Measurements from ENCODE around the gene PDE6A. TPM values are rescaled to one million over a fixed set of nuclear protein-coding genes. Genes with fewer than 3 reads are reported as not detected.

Gene PDE6A
- total RNA-seq, 1 donor from 2014 or later, result not detected

GRCh38 chr5:149811453-149811852 is 133.1 kb downstream of the PDE6A start:
- Mint-ChIP-seq H3K9me3 (no peaks in the 10 kb centered on the region), H3K27me3 (no peaks in the 10 kb centered on the region), H3K27ac (no peak overlapping the region), H3K4me1 (no peaks in the 10 kb centered on the region), H3K4me3 (no peak overlapping the region), H3K36me3 (ENCODE audit: low read depth) (no peaks in the 10 kb centered on the region)
- no peak for TF ChIP-seq CTCF (IDR thresholded peaks at IDR 0.05)
- ATAC-seq (ENCODE audit: low read depth), result no peak
- DNase-seq, result no peak
- intact Hi-C loops (cut with micrococcal nuclease), result no loop called here
- ChIA-PET CTCF (interaction anchor here (1.2 kb wide), 1 partner anchor 179 kb away, joined by 3 read pairs; no protein-coding TSS in a partner anchor), POLR2A (no interaction called here)

- POLR2A ChIA-PET, result no interaction called here
- intact Hi-C loops (cut with micrococcal nuclease), result no loop called here
- Mint-ChIP-seq H3K27me3 (no peaks in the 10 kb centered on the region), H3K36me3 (ENCODE audit: low read depth) (no peaks in the 10 kb centered on the region), H3K9me3 (no peaks in the 10 kb centered on the region), H3K4me1 (peaks cover 3% of the 10 kb centered on the region), H3K4me3 (no peak overlapping the region), H3K27ac (no peak overlapping the region)
- DNase-seq (no peak), ATAC-seq (ENCODE audit: low read depth) (no peak)
- CTCF ChIA-PET, result interaction anchor here (1.2 kb wide), 1 partner anchor 180 kb away, joined by 3 read pairs; no protein-coding TSS in a partner anchor
- TF ChIP-seq CTCF (IDR thresholded peaks at IDR 0.05), result no peak
Measured at GRCh38 chr5:149810856-149811255, 133.7 kb downstream of the PDE6A start.

GRCh38 chr5:149809931-149810691 is 134.5 kb downstream of the PDE6A start:
- POLR2A ChIA-PET, result no interaction called here
- H3K9me3 Mint-ChIP-seq, result no peaks in the 10 kb centered on the region
- H3K27ac Mint-ChIP-seq, result no peak overlapping the region
- peaks cover 7% of the 10 kb centered on the region for H3K4me1 Mint-ChIP-seq
- no peak for TF ChIP-seq CTCF (IDR thresholded peaks at IDR 0.05)
- DNase-seq (no peak), ATAC-seq (ENCODE audit: low read depth) (no peak)
- H3K4me3 Mint-ChIP-seq, result no peak overlapping the region
- CTCF ChIA-PET, result interaction anchor here (0.8 kb wide), 1 partner anchor 735 kb away, joined by 3 read pairs; no protein-coding TSS in a partner anchor
- H3K27me3 Mint-ChIP-seq, result no peaks in the 10 kb centered on the region
- intact Hi-C loops (cut with micrococcal nuclease), result no loop called here
- no peaks in the 10 kb centered on the region for H3K36me3 Mint-ChIP-seq (ENCODE audit: low read depth)

GRCh38 chr5:149808264-149808982 is 136.2 kb downstream of the PDE6A start:
- Mint-ChIP-seq H3K27ac (no peak overlapping the region), H3K4me3 (no peak overlapping the region), H3K27me3 (no peaks in the 10 kb centered on the region), H3K36me3 (ENCODE audit: low read depth) (no peaks in the 10 kb centered on the region), H3K4me1 (peaks cover 11% of the 10 kb centered on the region), H3K9me3 (no peaks in the 10 kb centered on the region)
- intact Hi-C loops (cut with micrococcal nuclease), result no loop called here
- POLR2A ChIA-PET, result no interaction called here
- ATAC-seq (ENCODE audit: low read depth), result no peak
- CTCF ChIA-PET, result no interaction called here
- TF ChIP-seq CTCF (IDR thresholded peaks at IDR 0.05), result no peak
- no peak for DNase-seq

Other genes starting within 250 kb of the PDE6A start
- 3.7 and 6.4 TPM in 2 replicates for gene PPARGC1B, start 214.5 kb downstream of the PDE6A start, total RNA-seq
- 8.9 and 11.0 TPM in 2 replicates for gene SLC26A2, start 16.0 kb upstream of the PDE6A start, total RNA-seq
- gene TIGD6, start 55.9 kb upstream of the PDE6A start, total RNA-seq, result 3.5 and 4.2 TPM in 2 replicates
- 28.5 and 36.8 TPM in 2 replicates for gene HMGXB3, start 55.9 kb upstream of the PDE6A start, total RNA-seq
- 0.44 and 0.69 TPM in 2 replicates for gene CSF1R, start 141.8 kb upstream of the PDE6A start, total RNA-seq
- 0.51 and 1.8 TPM in 2 replicates for gene PDGFRB, start 211.1 kb upstream of the PDE6A start, total RNA-seq
- not detected in 2 replicates for gene CDX1, start 222.0 kb upstream of the PDE6A start, total RNA-seq
- not detected in 2 replicates for gene SLC6A7, start 245.3 kb upstream of the PDE6A start, total RNA-seq